ENCODE results near the gene UPK3BL1.
"Not testable (repeated sequence)": the region's sequence is repeated elsewhere in the genome, so short reads cannot be mapped to it uniquely, and the experiment has no call there.

Gene UPK3BL1, protein sequence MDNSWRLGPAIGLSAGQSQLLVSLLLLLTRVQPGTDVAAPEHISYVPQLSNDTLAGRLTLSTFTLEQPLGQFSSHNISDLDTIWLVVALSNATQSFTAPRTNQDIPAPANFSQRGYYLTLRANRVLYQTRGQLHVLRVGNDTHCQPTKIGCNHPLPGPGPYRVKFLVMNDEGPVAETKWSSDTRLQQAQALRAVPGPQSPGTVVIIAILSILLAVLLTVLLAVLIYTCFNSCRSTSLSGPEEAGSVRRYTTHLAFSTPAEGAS

DNA sequence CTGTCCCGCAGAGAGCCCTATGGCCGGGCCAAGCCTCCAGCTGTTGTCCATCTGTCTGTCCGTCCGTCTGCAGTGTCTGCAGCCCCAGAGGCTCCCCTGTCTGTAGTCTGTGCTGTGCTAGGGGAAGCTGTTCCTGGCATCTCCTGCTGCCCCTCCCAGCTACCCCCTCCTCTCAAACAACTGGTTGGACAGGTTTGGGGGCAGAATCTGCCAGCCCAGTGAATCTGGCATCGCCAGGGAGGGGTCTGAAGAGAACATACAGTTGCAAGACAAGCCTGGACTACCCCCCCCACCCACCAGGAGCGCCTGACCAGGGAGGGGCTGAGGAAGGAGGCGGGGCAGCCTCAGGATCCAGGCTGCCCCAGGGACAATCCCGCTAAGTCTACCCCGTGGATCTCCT lies at the start of gene UPK3BL1:
UPK3BL1 (minus strand) TSS at position 101 of the 400 bp plus-strand sequence; CDS start at position 51, 50 bp downstream.
- not testable (repeated sequence) for DNase-seq

DNA sequence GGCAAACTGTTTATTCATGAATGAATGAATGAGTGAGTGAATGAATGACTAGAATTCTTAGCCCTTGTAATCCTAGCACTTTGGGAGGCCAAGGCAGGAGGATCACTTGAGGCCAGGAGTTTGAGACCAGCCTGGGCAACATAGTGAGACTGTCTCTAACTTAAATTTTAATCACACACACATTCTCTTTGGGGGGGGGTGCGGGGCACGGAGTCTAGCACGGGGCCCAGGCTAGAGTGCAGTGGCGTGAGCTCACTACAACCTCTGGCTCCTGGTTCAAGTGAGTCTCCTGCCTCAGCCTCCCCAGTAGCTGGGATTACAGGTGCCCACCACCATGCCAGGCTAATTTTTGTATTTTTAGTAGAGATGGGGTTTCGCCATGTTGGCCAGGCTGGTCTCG lies 48.0 kb upstream of the UPK3BL1 start:
- not testable (repeated sequence) for DNase-seq

DNA sequence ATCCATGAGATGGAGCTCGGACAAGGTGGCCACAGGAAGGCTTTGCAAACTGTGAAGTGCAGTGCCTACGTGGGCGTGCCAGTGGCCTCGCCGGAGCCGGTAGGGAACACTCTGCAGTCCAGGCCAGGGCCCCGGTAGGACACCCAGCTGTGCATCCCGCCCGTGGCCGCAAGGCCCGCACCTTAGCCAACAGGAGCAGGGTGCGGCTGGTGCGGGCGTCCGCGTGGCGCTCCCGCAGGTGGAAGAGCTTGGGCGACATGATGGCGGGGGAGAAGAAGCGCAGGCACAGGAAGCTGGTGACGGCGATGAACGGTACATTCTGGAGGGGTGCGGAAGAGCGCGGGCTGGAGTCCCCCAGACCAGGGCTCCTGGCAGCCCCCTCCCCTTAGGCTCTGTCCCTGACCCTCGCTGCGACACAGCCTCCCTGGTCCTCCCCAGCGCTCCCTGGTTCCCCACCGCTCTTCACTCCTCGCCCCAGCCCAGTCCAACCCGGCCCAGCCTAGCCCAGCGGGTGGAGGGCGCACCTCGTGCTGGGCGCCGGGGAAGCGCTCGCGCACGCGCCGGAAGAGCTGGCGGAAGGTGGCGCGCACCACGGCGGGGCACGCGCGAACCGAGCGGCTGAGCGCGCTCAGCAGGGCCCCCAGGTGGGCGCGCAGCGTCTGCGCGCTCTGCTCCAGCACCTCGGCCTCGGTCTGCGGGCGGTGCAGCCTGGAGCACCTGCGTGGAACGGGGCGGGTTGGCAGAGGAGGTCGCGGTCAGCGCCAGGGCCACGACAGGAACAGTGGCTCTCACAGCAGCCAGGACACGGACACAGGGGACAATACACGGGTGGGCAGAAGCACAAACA lies 47.1 kb upstream of the UPK3BL1 start:
- DNase-seq: not testable (repeated sequence)

DNA sequence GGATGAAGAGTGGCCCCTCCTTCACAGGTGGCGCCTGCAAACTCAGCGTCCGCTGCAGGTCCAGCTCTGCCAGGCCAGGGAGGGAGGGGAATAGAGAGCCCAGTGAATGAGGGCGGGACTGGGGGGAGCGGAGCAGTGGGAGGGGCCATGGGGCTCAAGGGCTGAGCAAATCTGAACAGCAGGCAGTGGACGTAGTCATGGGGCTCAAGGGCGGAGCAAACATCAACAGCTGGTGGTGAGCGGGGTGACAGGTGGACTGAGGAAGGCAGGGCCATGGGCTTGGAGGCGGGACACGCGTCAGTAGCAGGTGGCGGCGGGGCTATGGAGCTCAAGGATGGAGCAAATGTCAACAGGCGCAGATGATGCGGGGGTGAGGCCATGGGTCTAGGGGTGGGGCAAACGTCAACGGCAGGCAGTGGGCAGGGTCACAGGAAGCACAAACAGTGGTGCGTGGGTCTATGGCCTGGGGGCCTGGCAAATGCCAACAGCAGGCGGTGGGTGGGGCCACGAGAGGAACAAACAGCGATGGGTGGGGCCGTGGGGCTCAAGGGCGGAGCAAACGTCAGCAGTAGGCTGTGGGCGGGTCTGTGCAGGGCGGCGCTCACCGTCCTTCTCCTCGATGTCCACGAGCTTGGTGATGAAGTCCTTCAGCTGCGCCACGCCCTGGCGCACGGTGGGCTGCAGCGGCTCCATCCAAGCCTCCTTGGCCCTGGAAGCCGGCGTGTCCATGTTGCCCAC lies 45.9 kb upstream of the UPK3BL1 start:
- DNase-seq: not testable (repeated sequence)

DNA sequence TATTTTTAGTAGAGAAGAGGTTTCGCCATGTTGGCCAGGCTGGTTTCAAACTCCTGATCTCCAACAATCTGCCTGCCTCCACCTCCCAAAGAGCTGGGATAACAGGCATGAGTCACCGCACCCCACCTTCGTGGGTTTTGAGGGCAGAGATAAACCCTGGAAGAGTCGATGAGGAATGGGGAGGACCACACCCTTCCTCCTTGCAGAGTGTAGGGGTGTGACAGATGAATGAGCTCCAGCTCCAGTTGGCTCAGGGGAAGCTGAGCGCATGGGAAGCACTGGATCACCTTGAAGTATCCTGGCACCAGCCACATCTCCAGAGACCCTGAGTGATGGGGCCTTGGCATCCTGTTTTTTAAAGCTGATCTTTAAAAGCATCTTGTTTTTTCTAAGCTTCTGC lies 40.0 kb upstream of the UPK3BL1 start:
- DNase-seq: not testable (repeated sequence)

DNA sequence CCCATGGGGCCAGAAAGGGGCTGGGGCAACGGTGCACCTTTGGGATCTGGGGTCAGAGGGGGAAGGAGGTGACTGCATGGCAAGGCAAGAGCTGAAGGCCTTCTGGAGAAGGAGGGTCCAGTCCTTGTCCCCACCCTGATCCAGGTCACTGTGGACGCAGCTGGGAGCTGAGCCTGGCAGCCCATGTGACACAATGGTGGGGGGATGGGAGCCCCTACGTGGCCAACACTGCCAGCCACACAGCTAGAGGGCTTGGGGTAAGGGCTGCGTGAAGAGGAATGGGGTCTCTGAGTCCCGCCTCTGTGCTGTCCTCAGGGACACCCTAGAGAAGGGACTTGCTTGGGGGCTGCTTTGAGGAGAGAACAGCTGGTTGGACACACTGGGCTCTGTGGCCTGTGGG lies 38.2 kb upstream of the UPK3BL1 start:
- not testable (repeated sequence) for DNase-seq

DNA sequence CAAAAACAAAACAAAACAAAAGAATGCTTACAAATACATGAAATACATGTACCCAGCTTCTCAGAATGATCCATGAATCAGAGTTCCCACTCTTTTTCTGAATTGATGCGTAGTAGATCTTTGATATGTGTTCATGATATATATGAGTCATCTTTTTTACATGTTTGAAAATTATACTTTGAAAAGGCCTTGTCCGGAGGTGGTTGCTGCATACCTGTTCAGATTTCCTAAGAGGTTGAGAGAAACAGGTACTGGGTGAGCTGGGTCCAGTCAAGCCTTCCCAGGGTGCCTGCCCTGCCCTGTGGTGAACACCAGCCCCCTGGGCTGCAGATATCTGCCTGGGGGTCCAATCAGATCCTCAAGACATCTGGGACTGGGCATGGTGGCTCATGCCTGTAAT lies 33.0 kb upstream of the UPK3BL1 start:
- not testable (repeated sequence) for DNase-seq

DNA sequence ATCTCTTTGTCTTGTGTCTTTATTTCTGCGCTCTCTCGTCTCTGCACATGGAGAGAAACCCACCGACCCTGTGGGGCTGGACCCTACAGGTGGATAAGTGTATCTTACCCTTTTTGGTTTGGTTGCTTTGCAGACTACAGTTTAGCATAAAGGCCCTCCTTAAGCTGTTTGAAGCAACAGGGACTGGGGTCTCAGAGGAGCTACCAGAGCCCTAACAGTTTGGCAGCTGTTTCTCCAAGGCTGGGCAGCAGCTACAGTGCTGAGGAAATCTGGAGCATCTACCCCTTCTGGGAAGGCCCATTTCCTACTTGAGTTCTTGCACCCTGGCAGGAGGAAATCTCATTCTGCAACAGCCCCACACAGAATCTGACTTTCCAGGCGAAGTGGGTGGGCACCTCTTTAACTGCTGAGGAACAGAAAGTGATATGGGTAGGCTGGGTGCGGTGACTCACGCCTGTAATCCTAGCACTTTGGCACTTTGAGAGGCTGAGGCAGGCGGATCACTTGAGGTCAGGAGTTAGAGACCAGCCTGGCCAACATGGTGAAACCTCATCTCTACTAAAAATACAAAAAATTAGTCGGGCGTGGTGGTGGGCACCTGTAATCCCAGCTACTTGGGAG lies 31.0 kb upstream of the UPK3BL1 start:
- not testable (repeated sequence) for DNase-seq

DNA sequence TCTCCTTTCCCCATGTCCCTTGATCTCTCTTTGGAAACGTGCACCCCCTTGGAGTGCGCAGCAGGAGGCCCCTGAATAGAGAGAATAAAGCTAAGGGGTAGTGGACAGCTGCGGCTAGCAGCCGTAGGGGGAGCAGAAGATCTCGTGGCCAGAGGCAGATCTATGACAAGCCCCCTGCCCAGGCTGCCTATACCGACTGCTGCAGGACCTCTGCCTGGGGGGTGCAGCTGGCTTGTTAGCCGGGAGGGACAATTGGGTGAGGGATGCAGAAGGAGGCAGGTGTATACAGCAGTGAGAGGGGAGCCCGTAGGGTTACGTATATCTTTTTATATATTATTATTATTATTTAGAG lies 29.3 kb upstream of the UPK3BL1 start:
- not testable (repeated sequence) for DNase-seq

DNA sequence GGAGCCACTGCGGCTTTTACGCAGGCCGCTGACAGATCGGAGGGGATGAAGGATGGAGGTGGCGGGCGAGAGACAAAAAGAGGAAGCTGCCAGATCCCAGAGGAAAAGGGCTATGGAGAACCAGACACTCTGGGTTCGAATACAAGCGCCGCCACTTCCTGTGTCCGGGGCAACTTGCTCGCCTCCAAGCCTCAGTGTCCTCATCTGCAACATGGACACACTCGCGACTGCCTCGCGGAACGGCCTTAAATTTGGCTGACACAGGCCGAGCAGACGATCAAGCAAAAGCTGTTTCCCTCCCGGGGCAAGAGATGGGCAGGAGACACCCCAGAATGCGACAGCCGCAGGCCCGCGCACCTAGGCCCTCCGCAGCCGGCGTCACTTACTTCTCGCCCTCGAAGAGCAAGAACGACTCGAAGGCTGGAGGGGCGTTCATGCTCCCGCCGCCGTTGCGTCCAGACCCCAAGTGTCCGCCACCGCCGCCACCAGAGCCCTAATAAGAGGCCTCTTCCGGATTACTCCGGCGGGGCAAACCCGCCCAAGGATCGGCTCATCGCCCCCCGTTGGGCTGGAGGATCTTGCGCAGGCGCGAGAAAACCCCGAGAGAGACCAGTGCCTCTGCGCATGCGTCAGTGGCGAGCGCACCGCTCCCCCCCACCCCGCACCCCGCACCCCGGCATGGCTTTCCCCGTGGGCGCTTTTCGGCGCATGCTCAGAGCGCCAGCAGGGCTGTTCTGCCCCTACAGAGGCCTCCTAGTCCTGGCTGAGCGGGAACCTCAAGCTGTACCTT lies 28.8 kb upstream of the UPK3BL1 start, which contains the start of gene POLR2J2:
POLR2J2 (minus strand) TSS at position 498 of the 790 bp plus-strand sequence; CDS start at position 436, 62 bp downstream.
- DNase-seq: not testable (repeated sequence)

DNA sequence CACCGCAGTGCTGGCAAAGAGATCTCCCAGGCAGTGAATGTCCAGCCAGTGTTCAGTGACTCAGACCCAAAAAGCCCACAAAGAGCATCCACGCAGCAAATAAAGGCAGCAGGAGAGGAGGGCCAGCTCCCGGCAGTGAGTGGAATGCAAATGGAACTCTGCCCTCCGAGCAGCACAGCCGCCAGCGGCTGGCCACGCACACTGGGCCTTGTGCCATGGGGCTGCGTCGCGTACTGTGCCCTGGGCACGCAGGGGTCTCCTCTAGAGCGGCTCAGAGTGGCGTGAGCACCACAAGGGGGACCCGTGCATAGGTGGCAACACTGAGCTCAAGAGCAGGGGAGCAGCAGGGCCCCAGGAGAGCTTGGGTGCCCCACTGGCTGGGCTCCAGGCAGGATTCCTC lies 24.9 kb upstream of the UPK3BL1 start:
- not testable (repeated sequence) for DNase-seq

DNA sequence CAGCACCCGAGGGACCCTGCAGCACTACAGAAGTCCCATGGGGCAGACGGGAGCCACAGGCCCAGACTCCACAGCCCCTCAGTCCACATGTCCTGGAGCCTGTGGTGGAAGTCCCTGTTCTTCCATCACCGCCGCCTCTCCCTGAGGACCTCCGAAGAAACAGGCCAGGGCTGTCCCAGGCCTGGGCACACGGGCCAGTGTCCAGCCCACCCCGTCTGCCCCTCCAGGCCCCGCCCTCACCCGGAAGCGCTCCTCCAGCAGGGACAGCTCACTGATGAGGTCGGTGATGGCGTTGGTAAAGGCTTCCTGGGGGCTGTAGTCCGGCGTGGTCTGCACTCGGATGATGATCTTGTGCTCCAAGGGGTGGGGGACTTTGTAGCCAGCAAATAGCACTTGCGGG lies 24.3 kb upstream of the UPK3BL1 start:
- DNase-seq: not testable (repeated sequence)

DNA sequence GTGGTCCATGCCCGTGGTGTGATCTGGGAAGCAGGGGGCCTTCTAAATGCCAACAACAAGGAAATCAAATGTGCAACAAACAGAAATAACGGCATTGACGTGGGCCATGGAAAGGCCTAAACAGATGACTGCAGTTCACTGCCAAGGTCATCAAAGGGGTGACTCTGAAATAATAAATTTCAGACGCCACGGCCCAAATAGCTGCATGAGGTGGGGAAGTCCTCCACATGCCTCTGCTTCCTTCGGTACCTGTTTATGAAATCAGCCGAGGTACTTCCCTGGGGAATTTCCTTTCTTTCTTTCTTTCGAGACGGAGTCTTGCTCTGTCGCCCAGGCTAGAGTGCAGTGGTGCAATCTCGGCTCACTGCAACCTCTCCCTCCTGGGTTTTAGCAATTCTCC lies 22.2 kb upstream of the UPK3BL1 start:
- not testable (repeated sequence) for DNase-seq

DNA sequence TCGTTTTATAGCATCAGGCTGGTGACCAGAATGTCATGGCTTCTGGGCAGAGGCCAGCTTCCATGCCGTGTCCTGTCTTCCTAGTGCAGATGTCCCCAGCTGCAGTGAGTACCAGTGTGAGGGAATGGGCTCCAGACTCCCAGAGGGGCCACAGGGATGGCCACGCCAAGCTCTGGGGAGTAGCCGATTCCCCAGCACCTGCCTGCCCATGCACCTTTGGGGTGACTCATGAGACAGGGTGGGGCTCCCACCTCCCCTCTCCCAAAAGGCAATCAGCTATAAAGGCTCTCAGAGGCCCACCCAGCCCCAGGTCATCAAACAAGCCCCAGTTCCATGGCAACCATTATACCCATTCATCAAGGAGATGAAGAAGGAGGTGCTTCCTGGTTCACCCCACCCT lies 7.3 kb upstream of the UPK3BL1 start, which contains the start of gene SPDYE2B:
SPDYE2B (plus strand) TSS at position 396 of the 400 bp plus-strand sequence. CDS start 2,030 bp downstream, outside the sequence.
- DNase-seq: not testable (repeated sequence)

DNA sequence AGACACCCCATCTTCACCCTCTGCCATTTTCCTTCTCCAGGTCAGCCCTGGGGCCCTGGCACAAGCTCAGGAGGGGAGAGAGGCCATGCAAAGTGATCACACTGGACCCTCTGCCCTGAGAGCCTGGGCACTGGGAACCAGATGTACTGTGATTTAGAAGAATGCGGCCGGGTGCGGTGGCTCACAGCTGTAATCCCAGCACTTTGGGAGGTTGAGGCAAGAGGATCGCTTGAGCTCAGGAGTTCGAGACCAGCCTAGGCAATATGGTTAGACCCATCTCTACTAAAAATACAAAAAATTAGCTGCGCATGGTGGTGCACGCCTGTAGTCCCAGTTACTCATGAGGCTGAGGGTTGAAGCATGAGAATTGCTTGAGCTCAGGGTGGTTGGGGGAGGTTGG lies 5.2 kb upstream of the UPK3BL1 start:
- DNase-seq: not testable (repeated sequence)

DNA sequence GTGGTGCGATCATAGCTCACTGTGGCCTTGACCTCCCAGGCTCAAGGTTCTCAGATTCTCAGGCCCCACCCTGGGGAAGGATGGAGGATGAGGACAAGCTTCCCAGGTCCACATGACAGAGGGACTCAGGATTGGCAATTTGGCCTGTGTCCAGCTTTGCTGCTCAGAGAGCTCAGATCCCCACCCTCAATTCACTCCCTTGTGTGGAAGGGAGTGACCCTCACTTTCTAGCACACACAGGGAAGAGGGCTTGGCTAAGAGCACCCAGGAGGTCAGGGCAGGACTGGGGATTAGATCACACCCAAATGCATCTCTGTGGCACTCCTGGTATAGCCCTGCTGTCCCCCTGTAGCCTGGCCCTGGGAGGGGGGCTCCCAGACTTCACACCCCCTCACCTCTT lies 813 bp upstream of the UPK3BL1 start:
- not testable (repeated sequence) for DNase-seq

DNA sequence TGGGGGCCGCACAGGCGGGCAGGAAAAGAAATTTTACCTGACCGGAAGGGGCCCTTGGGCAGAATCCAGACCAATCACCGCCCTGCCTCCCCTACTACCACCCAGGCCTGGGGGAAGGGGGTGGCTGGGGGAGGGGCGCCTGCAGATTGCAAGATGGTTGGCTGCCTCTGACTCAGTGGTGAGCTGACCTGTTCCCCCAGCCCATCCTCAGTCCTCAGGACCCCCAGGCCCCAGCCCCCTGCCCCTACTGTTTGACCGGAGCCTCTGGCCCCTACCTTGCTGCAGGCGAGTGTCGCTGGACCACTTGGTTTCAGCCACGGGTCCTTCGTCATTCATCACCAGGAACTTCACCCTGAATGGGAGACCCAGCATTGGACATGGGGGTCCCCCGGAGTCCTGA lies 3.7 kb downstream of the UPK3BL1 start:
- not testable (repeated sequence) for DNase-seq

DNA sequence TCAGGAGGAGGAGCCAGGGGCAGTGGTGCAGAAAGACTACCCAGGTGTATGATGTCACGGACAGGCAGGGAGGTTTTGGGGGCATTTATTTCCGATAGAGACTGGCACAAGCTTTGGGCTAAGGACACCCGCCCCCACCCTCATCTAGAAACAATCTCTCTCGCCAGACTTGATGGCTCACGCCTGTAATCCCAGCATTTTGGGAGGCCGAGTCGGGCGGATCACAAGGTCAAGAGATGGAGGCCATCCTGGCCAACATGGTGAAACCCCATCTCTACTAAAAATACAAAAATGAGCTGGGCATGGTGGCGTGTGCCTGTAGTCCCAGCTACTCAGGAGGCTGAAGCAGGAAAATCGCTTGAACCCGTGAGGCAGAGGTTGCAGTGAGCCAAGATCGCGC lies 5.6 kb downstream of the UPK3BL1 start:
- not testable (repeated sequence) for DNase-seq

DNA sequence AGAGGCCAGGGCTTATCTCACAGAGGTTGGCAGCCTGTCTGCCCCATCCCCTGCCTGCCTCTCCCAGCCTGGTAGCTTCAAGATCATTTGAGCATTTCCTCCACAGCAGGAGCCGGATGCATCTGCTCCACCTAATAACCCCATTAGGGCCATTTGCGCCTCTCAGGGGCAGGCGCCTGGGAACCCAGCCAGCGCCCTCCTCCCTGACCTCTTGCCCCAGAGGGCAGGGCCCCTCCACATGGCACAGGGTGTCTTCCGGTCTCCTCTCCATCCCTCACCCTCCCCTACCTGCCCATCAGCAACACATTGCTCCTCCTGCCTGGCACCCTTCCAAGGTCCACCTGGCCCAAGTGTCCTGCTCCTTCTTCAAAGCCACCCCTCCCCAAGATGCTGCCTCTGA lies 7.2 kb downstream of the UPK3BL1 start:
- not testable (repeated sequence) for DNase-seq

DNA sequence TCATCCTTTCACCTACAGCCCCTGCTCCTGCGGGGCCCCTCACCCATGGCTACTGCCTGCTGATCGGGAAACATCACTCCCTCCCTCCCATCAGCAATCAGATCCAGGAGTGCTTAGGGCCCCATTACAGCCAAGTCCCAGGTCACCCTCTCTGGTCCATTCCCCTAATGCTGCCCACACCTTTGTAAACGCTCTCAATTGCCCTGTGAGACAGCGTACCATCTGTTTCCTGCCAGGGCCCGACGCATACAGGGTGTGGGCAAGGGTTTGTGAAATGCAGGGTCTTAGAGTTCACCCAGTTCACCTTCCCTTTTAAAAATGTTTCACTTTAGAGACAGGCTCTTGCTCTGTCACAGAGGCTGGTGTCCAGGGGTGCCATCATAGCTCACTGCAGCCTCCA lies 8.3 kb downstream of the UPK3BL1 start:
- not testable (repeated sequence) for DNase-seq

DNA sequence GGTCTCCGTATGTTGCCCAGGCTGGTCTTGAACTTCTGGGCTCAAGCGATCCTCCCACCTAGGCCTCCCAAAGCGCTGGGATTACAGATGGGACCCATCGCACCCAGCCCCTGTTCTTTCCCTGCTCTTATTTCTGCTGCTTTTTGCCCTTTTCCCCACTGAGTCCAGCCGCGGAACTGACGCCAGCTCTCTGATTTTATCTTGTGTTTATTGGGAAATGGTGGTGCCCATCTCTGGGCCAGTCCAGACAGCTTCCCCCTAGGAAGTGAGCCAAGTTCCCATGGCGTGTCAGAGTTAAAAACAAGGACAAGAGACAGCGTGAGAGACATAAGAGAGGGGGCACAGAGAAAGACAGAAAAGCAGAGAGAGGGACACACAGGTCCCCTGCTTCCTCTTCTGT lies 12.0 kb downstream of the UPK3BL1 start:
- not testable (repeated sequence) for DNase-seq

Data from NCI-H526 (cell line).